K562 (cell line): ENCODE results near the gene SART1. TPM values are rescaled to one million over a fixed set of nuclear protein-coding genes. Genes with fewer than 3 reads are reported as not detected.
A peak's percentile ranks its signal among the peaks of the same experiment; 100 is the strongest.

Experiments
- CREM ChIP-seq: IDR thresholded peaks from 2 replicates; pipeline ENCODE4 v1.6.1; 2014; ENCODE audit warnings: antibody characterized with exemption, low read depth
- EHMT2 ChIP-seq: fragments of 450-650 bp; IDR thresholded peaks from 2 replicates; pipeline ENCODE4 v1.6.1; 2018; ENCODE audit warnings: antibody characterized with exemption
- ELF4 ChIP-seq: fragments of 450-650 bp; formaldehyde crosslinking; IDR thresholded peaks from 2 replicates; pipeline ENCODE4 v1.4.0; 2022; ENCODE audit warnings: missing genetic modification characterization
- ETV5 ChIP-seq: sonication (generic); formaldehyde crosslinking; IDR thresholded peaks from 2 replicates; pipeline ENCODE4 v1.4.0; 2020; ENCODE audit warnings: low read depth, mild to moderate bottlenecking, missing genetic modification reagents
- HDAC1 ChIP-seq, 2 experiments: fragments of 450-650 bp; IDR thresholded peaks; 2 replicates each; pipeline ENCODE4 v1.6.1; 2016 to 2017; ENCODE audit warnings: inconsistent platforms in 1 of 2, mild to moderate bottlenecking in 1 of 2, moderate library complexity in 1 of 2
- HNRNPUL1 ChIP-seq: fragments of 200-400 bp; formaldehyde crosslinking; IDR thresholded peaks from 2 replicates; pipeline ENCODE4 v1.6.1; 2017; ENCODE audit warnings: low read length
- HOXB6 ChIP-seq: fragments of 250-450 bp; sonication (Bioruptor Pico); IDR thresholded peaks from 2 replicates; pipeline ENCODE4 v1.5.1; 2022; ENCODE audit warnings: mild to moderate bottlenecking, borderline replicate concordance
- IRF2 ChIP-seq: sonication (generic); formaldehyde crosslinking; IDR thresholded peaks from 2 replicates; pipeline ENCODE4 v1.8.1; 2022; ENCODE audit warnings: mild to moderate bottlenecking, missing genetic modification reagents
- KAT8 ChIP-seq: fragments of 450-650 bp; IDR thresholded peaks from 2 replicates; pipeline ENCODE4 v1.6.1; 2016; ENCODE audit warnings: low read depth, mild to moderate bottlenecking
- MXD1 ChIP-seq: fragments of 250-450 bp; sonication (Bioruptor Pico); IDR thresholded peaks from 2 replicates; pipeline ENCODE4 v1.8.0; 2021; ENCODE audit warnings: borderline replicate concordance, mild to moderate bottlenecking, moderate library complexity; ENCODE audit not compliant: poor library complexity, severe bottlenecking
- NCOA6 ChIP-seq: fragments of 450-650 bp; IDR thresholded peaks from 2 replicates; pipeline ENCODE4 v1.6.1; 2017; ENCODE audit warnings: mild to moderate bottlenecking
- NFATC3 ChIP-seq: fragments of 450-650 bp; IDR thresholded peaks from 2 replicates; pipeline ENCODE4 v1.6.1; 2017; ENCODE audit warnings: mild to moderate bottlenecking
- RREB1 ChIP-seq: fragments of 250-450 bp; sonication (Bioruptor Pico); IDR thresholded peaks from 2 replicates; pipeline ENCODE4 v1.4.0; 2020
- SIN3B ChIP-seq: fragments of 450-650 bp; IDR thresholded peaks from 2 replicates; pipeline ENCODE4 v1.6.1; 2017; ENCODE audit warnings: low read depth, mild to moderate bottlenecking, moderate library complexity
- SMAD2 ChIP-seq: fragments of 150-350 bp; IDR thresholded peaks from 2 replicates; pipeline ENCODE4 v1.6.1; 2014; ENCODE audit warnings: low read depth, mild to moderate bottlenecking, low read length
- SMARCE1 ChIP-seq: fragments of 450-650 bp; IDR thresholded peaks from 2 replicates; pipeline ENCODE4 v1.7.1; 2016; ENCODE audit warnings: mild to moderate bottlenecking
- ZNF121 ChIP-seq: sonication (generic); formaldehyde crosslinking; conservative IDR thresholded peaks from 2 replicates; pipeline ENCODE4 v1.8.0; 2022; ENCODE audit warnings: missing genetic modification reagents
- ZNF146 ChIP-seq: IDR thresholded peaks from one replicate; pipeline ENCODE4 v1.6.1; 2018; ENCODE audit warnings: missing compliant biosample characterization; ENCODE audit not compliant: unreplicated experiment
- ZNF217 ChIP-seq: sonication (generic); formaldehyde crosslinking; IDR thresholded peaks from 2 replicates; pipeline ENCODE4 v1.8.0; 2022; ENCODE audit warnings: mild to moderate bottlenecking, missing genetic modification reagents
- polyA plus RNA-seq, 8 experiments: library from polyadenylated mRNA; depleted of rRNA in 4 of 8; stranded (reverse) in 5 of 8; unstranded in 3 of 8; fragments of >200 nt; fragmentation: Nextera tagmentation in 2 of 8; fragmentation: Illumina TruSeq in 1 of 8; extraction: Ambion mirVana in 2 of 8; extraction: Trizol in 1 of 8; gene quantifications; 2 replicates each; pipeline versions ENCODE4 v1.2.1 to v1.2.3, GENCODE V29; 2011 to 2014; ENCODE audit warnings: inconsistent platforms in 1 of 8, missing spikeins in 1 of 8
- total RNA-seq, 7 experiments: library from RNA; depleted of rRNA in 6 of 7; stranded (reverse); fragments of >200 nt in 6 of 7; fragmentation: Illumina TruSeq in 2 of 7; extraction: Trizol in 2 of 7; gene quantifications; 2 replicates each; pipeline versions ENCODE4 v1.2.1 to v1.2.3, GENCODE V29; 2011 to 2021; ENCODE audit warnings: low replicate concordance in 1 of 7
- TF ChIP-seq, protein P1 (sequence below): fragments of 250-450 bp; sonication (Bioruptor Pico); IDR thresholded peaks from 2 replicates; pipeline ENCODE4 v1.5.0; 2020; ENCODE audit warnings: mild to moderate bottlenecking, borderline replicate concordance
- TF ChIP-seq, protein P2 (sequence below): sonication (generic); formaldehyde crosslinking; IDR thresholded peaks from 2 replicates; pipeline ENCODE4 v1.9.0; 2022; ENCODE audit warnings: mild to moderate bottlenecking, missing genetic modification reagents

The SART1 gene
- total and polyA plus RNA-seq, 9 of the 15 experiments (the other 6 are each of a cell fraction or from before 2014, with no cell fraction given), result 4.8 to 84.1 (median 31.7) TPM

- TF ChIP-seq RREB1 (CRISPR knock-in tag) (peak; percentile 66), SMAD2 (no peak), ZNF146 (no peak), MXD1 (no peak), NFATC3 (no peak), SMARCE1 (peak; percentile 67), IRF2 (CRISPR knock-in tag) (no peak), ELF4 (CRISPR knock-in tag) (peak; percentile 66; the same call in 1 of the 2 replicates), HDAC1 (IDR thresholded peaks at IDR 0.05) (peak; percentile 21 to 86; a peak in 2 of 4 replicates), ZNF121 (CRISPR knock-in tag) (no peak; the same call in 1 of the 2 replicates), CREM (peak; percentile 87), HNRNPUL1 (no peak), NCOA6 (no peak), EHMT2 (no peak), SIN3B (peak; percentile 93), KAT8 (peak; percentile 78; the same call in 1 of the 2 replicates), ETV5 (CRISPR knock-in tag) (peak; percentile 62), ZNF217 (CRISPR knock-in tag) (no peak), HOXB6 (no peak)
- TF ChIP-seq, protein P1, sequence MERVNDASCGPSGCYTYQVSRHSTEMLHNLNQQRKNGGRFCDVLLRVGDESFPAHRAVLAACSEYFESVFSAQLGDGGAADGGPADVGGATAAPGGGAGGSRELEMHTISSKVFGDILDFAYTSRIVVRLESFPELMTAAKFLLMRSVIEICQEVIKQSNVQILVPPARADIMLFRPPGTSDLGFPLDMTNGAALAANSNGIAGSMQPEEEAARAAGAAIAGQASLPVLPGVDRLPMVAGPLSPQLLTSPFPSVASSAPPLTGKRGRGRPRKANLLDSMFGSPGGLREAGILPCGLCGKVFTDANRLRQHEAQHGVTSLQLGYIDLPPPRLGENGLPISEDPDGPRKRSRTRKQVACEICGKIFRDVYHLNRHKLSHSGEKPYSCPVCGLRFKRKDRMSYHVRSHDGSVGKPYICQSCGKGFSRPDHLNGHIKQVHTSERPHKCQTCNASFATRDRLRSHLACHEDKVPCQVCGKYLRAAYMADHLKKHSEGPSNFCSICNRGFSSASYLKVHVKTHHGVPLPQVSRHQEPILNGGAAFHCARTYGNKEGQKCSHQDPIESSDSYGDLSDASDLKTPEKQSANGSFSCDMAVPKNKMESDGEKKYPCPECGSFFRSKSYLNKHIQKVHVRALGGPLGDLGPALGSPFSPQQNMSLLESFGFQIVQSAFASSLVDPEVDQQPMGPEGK (CRISPR knock-in tag), result no peak
- TF ChIP-seq, protein P2, sequence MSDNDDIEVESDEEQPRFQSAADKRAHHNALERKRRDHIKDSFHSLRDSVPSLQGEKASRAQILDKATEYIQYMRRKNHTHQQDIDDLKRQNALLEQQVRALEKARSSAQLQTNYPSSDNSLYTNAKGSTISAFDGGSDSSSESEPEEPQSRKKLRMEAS (CRISPR knock-in tag), result peak; percentile 40; the same call in 1 of the 2 replicates
These were observed at the start of gene SART1 (continued) for GRCh38 chr11:65961267-65962140.
